GM18861 (cell line): ENCODE data around the gene CIAO3.
"Not testable (repeated sequence)": the region's sequence is repeated elsewhere in the genome, so short reads cannot be mapped to it uniquely, and the experiment has no call there.

Experiments used
- ATAC-seq: cut with Tn5 transposase; IDR thresholded peaks from one replicate; pipeline ENCODE4 v1.9.1; 2021; ENCODE audit not compliant: unreplicated experiment

CIAO3 gene

DNA sequence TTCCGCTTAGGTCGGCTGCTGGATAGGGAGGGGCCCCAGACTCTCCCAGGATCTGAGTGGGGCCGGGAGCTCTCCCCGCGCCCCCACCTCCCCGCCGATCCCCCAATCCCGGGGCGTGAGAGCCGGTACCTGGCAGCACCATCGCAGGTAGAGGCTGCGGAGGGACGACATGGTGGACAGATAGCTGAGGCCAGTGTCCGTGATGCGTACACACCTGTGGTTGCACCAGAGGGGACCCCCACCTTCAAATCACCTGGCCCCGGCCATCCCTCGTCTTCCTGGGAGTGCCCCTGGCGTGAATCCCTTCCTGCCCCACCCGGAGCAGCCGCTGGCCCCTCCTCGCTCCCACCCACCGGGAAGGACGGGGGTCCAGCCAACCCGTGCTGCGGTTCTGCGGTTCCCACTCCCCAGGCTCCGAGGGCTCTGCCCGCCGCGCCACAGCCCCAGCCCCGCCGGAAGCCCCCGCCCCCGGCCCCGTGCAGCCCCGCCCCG is 45.9 kb downstream of the CIAO3 start:
- no peak for ATAC-seq

DNA sequence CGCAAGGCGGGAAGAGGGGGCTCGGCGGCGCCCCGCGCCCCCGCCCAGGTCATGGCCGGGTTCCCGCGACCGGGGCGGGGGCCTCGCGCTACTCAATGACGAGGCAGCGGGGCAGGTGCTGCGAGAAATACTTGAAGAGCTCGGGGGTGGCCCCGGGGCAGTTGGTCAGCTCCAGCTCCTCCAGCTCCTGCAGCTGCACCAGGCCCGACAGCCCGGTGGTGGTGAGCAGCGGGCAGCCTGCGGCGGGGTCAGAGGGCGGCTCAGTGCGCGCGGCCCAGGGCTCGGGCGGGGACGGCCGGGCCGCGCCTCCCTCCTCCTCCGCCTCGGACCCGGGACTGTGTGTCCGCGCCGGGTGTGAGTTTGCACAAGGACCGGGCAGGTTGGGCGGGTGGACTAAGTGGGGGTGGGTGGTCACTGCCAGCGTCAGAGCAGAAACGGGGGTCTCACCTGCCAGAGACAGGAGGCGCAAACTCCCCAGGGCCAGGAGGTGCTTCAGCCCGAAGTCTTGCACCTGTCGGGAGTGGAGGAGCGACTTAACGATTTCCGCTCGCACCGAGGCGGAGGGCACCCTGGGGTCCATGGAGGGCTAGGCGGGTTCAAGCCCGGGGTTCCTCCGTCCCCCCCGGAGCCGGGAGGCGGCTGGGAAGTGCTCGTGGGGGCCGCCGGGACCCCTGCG is 46.5 kb downstream of the CIAO3 start:
- no peak for ATAC-seq

GRCh38 chr16:693766-694165 is 47.0 kb downstream of the CIAO3 start:
- no peak for ATAC-seq

- ATAC-seq: no peak
Observed at GRCh38 chr16:693364-693763, 47.4 kb downstream of the CIAO3 start.

DNA sequence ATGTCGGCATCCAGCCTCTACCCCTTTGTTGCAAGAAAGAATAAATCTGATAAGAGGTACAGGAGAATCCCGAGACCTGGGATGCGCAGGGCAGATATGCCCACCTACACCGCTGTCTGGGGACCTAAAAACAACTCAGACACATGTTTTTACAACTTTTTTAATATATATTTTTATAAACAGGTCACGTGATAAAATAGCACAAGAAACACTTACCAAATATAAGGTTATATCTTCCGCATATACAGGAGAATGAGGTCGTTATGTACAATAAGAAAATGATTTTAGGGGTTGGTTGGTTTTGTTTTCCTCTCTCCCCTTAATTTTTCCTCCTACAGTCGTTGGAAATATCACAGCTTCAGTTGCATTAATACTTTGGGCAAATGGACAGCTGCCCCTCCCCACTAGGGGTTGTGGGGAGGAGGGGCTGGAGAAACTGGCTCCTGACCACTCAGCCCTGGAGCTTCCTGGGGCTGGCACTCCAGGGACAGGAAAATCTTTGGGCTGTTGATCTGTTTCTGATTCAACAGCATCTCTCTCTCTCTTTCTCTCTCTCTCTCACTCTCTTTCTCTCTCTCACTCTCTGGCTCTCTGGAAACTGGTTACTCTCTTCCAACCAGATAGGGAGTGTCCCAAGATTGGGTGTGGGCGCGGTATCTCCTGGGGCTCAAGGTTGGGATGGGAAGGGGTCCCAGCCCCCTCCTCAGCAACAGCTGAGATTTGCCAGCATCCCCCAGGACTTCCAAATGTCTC is 48.3 kb downstream of the CIAO3 start:
- ATAC-seq: no peak

DNA sequence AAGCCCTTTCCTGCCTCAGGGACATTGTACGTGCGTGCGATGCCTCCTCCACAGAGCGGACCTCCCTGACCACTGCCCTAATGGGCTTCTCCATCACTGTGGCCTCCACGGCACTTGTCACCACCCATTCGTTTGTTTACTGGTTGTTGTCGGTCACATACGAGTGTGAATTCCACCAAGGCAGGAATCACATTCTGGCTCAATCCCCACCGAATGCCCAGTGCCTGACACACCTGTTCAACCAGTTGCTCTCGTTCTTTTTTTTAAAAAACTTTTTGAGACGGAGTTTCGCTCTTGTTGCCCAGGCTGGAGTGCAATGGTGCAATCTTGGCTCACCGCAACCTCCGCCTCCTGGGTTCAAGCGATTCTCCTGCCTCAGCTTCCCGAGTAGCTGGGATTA is 49.6 kb downstream of the CIAO3 start:
- ATAC-seq: not testable (repeated sequence)

DNA sequence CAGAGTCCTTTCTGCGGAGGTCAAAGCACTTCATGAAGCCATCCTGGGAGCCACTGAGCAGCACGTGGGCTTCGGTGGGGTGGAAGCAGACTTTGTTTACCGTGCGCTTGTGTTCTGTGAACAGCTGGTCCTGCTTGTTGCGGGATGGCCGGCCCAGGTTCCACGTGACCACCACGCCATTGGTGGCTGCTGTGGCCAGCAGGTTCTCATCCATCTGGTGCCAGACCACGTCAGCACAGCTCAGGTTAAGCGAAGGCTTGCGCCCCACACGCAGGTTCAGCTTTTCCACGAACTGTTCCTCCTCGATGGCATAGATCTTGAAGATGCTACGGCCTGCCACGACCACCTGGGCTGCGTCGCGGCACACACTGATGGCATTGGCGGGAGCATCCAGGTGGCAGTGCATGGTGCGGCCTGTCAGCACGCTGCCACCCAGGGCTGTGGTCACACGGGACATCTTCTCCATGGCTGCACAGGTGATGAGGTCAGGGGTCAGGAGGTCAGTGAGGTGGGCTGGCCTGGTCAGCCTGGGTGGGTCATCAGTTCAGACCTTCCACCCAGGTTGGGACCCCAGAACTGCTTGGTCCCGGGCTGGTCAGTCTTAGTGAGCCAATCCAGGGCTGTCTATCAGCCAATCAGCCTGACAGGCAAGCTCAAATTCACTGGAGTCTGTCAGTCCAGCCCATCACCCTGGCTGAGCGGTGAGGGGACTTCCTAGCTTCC is 51.5 kb downstream of the CIAO3 start:
- ATAC-seq: no peak

GRCh38 chr16:687499-687898 is 53.3 kb downstream of the CIAO3 start:
- no peak for ATAC-seq

GRCh38 chr16:686459-687260 is 54.1 kb downstream of the CIAO3 start:
- ATAC-seq: no peak

DNA sequence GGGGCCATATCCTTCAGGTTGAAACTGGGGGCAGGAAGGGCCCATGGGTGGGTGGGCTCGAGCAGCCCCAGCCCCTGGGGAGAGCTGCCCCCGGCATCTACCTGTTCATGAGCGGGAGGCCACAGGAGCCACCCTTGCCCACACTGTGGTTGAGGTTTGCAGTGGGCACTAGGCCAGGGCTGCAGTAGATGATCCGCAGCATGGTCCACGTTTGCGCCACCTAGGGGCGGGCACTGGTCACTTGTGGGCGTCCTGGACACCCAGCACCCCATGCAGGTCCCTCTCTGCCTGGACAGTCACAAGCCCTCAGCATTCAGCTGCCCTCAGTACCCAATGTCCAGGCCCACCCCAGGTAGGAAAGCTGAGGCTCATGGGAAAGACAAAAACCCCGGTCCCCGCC is 54.8 kb downstream of the CIAO3 start:
- ATAC-seq: no peak

- ATAC-seq: no peak
Observed at GRCh38 chr16:684961-685696, 55.7 kb downstream of the CIAO3 start.

- ATAC-seq: peak; percentile 53
Observed at GRCh38 chr16:684071-684794, 56.6 kb downstream of the CIAO3 start, which contains the start of gene JMJD8. Gene JMJD8, minus strand, starts transcription at chr16:684334. Its CDS starts 15 bp downstream, at chr16:684319.

DNA sequence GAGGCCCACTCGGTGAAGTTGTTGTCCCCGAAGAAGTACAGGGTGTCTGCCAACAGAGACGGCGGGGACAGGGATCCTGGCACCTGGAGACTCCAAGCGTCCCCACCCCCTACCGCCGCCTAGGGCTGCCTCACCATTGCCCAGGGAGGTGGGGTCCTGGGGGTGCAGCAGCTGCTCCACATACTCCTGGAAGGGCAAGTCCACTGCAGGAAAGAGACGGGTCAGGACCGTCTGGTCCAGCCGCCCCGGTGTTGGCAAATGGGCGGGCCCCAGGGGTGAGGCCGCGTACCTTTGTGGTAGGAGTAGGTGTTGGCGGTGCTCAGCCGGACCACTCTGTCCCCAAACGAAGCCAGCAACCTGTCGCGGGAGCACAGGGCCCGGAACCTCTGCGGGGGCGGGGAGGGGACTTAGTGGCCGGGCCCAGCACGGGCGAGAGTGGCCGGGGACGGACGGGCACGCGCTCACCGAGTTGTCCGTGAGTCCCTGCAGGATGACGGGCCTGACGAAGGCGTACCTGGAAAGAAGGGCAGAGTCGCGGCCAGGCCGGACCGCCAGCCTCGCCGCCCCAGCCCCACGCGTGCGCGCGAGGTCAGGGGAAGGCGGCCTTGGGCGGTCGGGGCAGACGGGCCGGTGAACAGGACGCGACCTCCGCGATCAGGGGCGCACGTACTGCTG is 57.3 kb downstream of the CIAO3 start:
- ATAC-seq: no peak

DNA sequence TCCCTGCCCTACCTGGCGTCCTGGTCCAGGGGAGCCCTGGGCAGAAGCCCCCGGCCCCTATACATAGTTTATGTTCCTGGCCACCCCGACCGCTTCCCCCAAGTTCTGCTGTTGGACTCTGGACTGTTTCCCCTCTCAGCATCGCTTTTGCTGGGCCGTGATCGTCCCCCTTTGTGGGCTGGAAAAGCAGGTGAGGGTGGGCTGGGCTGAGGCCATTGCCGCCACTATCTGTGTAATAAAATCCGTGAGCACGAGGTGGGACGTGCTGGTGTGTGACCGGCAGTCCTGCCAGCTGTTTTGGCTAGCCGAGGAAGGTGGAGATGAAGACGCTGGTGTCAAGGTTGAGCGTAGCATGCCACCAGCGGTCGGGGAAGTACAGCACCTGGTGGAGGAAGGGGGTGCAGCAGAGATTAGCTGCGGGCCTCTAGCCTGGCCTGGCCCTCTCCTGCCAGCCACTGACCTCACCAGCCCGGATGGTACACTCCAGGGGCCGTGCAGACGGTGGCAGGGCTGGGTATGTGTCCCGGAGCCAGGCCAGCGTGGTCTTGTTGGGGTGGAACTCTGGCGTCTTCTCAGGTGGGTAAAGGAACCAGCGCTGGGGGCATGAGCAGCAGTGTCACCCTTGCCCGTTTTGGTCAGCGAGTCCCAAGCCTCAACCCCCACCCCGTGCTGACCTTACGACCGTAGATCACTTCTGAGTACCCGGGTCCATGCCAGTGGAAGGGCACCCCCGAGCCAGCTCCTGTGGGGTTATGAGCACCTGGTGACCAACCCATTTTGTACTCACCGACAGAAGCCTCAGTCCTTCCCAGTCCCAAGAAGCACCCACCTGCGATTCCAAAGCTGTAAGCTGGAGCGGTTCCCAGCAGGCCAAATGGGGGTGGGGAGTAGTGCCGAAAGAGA is 58.1 kb downstream of the CIAO3 start:
- no peak for ATAC-seq

- ATAC-seq: no peak
Observed at GRCh38 chr16:681746-682427, 58.9 kb downstream of the CIAO3 start.

GRCh38 chr16:680967-681745 is 59.6 kb downstream of the CIAO3 start:
- ATAC-seq: no peak

- ATAC-seq: no peak
Observed at GRCh38 chr16:680625-680945, 60.2 kb downstream of the CIAO3 start.
